ENCODE measurements around the gene RPS6KA2. TPM values are rescaled to one million over a fixed set of nuclear protein-coding genes. Genes with fewer than 3 reads are reported as not detected.

RPS6KA2 gene
- total RNA-seq, 1 donor from 2014 or later: 166 TPM

DNA sequence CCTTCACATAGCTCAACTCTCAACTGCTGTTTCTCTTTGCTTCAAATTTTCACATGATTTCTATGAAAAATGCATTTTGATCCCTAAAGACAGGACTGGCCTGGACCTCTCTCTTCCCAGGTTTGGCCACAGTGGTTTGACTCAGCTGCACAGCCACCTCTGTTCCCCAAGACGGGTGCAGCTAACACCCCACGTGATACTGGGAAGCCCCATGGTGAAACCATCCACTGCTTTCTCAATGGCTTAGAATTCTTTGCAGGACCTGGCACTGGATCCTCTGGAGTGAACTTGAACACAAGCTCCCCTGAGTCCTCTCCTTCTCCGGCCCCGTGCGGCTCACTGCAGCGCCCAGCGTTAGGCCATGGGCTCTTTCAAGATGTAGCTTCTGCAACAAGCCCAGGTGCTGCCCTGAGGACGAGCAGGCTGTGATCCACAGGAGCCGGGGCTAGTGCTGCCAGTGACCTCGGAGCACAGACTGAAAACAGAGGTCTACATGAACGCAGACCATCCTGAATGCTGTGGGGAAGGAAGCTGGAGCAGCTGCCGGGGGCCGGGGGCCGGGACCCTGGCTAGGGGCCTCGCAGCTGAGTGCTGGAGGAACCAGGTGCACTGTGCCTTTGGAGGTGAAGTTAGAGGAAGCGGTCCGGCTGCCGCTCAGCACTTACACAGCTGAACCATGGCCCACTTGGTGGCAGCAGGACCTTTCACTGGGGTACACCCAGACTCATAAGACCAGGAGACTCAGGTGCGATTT lies 185.5 kb downstream of the RPS6KA2 start:
- DNase-seq: no peak

DNA sequence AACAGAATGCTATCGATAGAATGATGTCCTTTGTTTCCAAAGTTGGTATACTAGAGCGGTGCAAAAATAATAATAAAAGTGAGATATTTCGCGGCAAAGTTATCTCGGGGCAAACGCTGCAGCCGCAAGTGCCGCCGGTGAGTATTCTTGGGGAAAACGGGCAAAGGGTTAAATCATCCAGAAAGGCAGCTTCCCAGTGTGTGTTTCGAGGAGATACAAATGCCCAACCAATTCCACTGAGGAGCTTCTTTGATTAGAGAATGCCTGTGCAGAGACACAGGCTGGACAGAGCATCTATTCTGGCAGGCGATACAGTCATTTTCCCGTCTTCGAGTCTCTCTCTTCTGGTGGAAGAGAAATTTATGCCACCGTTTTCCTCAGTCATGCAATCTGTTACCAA lies 186.3 kb downstream of the RPS6KA2 start:
- no peak for DNase-seq

DNA sequence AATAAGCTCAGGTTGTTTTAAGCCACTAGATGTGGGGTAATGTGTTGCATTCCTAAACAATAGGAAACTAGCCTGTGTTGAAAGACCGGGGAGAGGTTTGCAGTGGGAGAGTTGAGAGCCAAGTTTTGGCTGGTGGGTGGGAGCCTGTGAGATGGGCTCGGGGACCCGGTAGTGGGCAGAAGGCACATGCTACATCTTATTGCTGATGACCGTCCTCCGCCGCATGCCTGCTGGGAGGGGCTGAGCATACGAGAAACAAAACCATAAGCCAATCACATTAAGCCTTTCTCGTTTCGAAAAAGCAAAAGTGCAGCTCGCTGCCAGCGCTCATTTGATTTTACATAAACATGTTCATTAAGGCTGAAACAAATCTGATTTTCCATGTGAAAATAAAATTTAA lies 186.9 kb downstream of the RPS6KA2 start:
- no peak for DNase-seq

DNA sequence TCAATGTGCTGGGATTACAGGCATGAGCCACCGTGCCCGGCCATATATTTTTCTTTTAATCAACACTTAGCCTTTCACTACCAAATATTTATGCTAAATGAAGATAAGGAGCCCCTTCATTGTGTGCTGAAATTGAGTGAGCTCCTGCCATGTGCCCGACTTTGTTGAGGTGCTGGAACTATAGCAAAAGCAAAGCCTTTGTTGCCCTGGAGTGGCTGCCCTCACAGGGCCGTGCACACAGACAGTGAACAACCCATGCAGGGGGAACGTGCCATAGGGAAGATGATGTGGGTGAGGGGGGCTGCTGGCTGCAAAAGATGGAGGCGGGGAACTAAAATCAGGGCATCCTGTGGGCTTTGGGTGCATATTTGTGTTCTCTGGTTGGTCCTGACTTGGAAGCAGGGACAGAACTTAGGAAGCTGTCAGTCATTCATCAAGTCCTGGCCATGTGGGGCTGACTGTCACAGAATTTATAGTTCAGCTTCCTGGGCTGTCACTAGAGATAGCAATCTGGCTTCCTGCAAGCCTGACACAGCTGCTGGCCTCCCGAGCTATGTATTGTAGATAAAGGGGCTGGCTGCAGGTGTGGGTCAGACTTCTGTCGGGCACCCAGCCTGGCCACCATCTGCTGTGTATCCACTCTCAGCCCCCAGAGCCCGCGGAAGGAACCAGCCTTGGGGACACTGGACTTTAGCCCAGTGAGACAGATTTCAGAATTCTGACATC lies 187.5 kb downstream of the RPS6KA2 start:
- DNase-seq: peak; percentile 65

DNA sequence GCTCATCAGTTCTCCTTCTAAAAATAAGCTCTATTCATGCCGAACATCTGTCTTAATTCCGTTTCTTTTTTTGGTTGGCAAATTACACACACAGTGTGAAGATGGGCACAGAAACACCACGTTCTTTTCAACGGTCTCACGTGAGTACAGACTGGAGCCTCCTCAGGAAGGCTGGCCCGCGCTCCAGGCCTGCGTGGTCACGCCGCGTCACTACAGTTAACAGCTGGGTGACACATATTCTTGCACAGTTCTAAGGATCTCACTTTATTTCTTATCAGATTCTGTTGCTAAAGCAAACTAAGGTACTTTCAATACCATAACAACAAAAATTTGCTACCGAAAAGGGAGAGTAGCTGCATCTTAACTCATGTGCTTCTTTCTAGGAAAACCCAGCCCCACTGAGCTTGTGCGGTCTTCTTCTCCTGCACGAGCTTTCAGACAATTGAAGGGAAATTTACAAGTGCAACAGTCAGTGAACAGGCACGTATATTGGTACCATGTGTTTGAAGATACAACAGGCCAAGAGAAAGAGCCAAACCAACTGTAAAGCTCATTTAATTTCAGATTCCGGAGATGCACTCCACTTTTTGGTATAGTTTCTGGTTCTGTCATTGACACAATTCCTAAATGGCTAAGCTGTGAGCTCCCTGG lies 188.7 kb downstream of the RPS6KA2 start:
- DNase-seq: no peak

- DNase-seq: no peak
Measured at GRCh38 chr6:166437661-166438060, 189.4 kb downstream of the RPS6KA2 start.

- peak; percentile 24 for DNase-seq
Measured at GRCh38 chr6:166436195-166437139, 190.6 kb downstream of the RPS6KA2 start.

GRCh38 chr6:166435574-166435973 lies 191.5 kb downstream of the RPS6KA2 start:
- DNase-seq: no peak

DNA sequence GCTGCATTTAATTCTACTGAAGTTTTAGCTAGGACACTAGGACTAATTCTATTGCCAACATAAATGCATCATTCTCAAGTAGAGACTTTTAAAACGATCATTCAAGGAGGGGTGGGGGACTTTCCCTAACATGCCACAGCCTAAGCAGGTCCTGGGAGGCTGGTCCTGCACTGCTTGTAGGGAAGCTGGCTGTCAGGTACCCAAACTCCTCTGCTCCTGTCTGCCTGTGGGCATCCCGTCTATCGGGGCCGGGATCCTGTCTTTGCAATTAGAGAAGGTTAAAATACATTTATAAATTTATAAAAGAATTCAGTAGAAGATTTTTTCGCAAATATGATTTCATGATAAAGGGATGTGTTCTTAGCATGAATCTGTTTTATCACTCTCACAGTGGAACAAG lies 192.7 kb downstream of the RPS6KA2 start:
- DNase-seq: no peak

- DNase-seq: no peak
Measured at GRCh38 chr6:166433096-166433495, 194.0 kb downstream of the RPS6KA2 start.

DNA sequence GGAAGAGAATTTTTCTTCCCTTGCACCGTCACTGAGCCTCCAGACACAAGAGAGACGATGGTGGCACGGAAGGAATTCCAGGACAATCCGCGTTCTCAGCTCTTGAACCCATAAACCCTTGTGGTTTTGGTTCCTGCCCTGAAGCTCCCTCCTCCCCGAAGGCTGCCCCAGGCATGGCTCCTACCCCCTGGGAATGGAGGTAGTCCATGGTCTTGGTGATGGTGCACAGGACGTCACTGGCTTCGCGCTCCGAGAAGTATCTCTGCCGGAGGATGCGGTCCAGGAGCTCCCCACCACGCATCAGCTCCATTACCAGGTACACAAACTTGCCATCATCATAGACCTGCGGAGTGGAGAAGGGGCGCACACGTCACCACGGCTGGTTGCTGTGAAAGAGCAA lies 196.8 kb downstream of the RPS6KA2 start:
- DNase-seq: no peak

GRCh38 chr6:166424431-166424830 lies 202.6 kb downstream of the RPS6KA2 start:
- no peak for DNase-seq

DNA sequence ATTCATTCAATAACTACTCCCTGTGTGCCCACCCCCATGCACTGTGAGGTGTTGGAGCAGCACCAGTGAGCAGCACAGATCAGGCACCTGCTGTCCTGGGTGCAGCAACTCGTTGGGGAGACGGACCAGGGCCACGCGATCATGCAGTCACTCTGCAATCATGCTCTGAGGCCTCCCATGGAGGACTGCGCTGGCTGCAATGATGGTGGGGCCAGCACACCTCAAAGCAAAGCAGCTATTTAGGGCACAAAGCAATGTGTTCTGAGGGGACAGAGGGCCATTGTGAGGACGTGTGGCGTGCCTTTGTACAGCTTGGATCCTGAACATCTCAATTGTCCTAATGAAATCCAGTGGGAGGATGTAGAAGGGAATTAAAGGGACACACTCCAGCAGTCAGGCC lies 203.3 kb downstream of the RPS6KA2 start:
- no peak for DNase-seq

- DNase-seq: no peak
Measured at GRCh38 chr6:166423051-166423745, 203.9 kb downstream of the RPS6KA2 start.

DNA sequence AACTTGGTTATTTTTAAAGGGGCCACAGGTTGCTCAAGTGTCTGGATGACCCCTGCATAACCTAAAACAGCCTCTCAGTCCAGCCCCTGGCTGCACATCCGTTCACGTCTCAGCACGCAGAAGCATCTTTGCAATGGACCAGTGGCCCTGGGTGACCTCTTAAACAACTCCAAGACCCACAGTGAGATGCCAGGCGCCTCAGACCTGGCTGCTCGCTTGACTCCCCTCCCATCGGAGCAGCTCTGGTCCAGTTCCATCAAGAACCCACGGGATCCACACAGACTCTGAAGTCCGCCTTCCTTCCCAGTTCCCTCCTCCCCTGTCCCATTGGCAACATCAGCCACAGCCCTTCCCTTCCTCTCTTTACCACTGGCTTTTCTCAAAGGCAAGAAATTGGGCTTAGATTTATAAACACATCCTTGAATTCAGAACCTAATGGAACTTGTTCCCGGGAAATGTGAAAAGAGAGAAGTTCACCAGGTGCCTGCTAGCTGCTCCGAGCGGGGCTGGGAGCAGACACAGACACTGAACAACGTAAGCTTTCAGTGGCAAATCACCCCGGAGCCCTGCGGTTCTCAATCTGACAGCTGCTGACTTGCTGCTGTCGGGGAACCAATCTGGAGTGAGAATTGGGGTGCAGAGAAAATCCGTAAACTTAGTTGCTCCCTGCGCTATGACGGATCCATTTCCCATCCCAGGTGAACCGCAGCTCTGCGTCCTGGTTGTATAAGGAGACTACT lies 204.7 kb downstream of the RPS6KA2 start:
- no peak for DNase-seq

GRCh38 chr6:166420351-166420750 lies 206.7 kb downstream of the RPS6KA2 start:
- peak; percentile 70 for DNase-seq

GRCh38 chr6:166419717-166420116 lies 207.3 kb downstream of the RPS6KA2 start:
- DNase-seq: no peak

DNA sequence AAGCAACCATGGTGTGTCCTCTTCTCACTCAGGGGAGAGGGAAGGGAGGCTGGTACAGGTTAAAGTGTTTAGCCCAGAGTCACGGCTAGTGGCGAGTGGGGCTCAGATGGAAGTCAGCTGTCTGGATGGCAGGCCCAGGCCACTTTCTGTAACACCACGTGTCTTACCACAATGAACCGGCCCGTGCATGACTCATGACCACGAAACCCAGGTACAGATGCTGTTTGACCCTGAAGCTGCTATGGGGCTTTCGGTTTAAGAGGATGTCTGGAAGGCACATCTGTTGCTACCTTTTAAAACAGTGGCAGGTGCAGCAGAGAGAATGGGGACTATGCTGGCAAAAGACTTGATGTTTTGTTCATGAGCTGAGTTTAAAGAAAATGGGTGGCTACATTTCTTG lies 207.8 kb downstream of the RPS6KA2 start:
- DNase-seq: no peak

GRCh38 chr6:166418691-166419143 lies 208.3 kb downstream of the RPS6KA2 start:
- DNase-seq: no peak

GRCh38 chr6:166417285-166417691 lies 209.8 kb downstream of the RPS6KA2 start:
- DNase-seq: no peak

DNA sequence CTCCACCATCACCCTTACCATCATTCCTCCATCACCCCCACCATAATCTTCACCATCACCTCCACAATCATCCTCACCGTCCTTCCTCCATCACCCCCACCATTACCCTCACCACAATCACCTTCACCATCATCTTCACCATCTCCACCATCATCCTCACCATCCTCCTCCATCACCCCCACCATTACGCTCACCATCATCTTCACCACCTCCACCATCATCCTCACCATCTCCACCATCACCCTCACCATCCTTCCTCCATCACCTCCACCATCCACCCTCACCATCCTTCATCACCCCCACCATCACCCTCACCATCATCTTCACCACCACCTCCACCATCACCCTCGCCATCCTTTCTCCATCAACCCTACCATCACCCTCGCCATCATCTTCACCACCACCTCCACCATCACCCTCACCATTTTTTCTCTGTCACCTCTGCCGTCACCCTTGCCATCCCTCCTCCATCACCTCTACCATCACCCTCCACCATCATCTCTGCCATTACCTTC lies 211.2 kb downstream of the RPS6KA2 start:
- no peak for DNase-seq

Data from dermis blood vessel endothelial cell (primary cell).